Measurements from ENCODE around the gene FBLN1. TPM values are rescaled to one million over a fixed set of nuclear protein-coding genes. Genes with fewer than 3 reads are reported as not detected.

The FBLN1 gene
- total RNA-seq, 1 experiment from 2014 or later: 183 TPM

DNA sequence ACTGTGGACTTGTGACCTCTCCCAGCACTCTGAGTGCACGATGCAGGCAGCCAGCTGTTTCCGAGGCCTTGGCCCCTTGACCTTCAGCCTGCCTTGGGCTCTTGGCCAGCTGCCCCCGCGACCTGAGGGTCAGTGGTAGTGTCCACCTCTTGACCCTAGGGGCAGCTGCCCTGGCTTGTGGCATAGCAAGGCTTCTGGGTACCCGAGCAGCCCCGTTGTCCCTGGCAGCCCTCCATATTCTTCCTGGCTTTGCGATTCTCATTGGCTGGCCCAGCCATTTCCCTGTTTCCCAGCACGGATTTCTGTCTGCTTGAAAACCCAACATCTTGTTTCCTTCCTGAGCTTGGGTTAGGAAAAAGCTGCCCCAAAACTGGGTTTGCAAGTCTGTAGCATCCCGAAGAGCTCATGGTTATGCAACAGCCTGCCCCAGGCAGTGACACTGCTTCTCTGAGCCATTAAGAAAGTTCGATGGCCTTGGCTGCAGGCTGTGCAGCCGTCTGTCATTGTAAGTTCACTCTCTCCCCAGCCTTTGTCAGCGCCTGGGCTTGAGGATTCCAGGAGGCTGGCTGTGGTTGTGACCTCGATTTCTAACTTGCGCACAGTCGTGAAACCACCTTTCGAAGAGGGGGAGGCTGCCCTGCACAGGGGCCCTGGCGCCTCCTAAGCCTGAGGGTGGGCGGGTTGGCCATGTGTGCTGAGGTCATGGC, 48.8 kb downstream of the FBLN1 start (continued):
- TF ChIP-seq, protein P1, sequence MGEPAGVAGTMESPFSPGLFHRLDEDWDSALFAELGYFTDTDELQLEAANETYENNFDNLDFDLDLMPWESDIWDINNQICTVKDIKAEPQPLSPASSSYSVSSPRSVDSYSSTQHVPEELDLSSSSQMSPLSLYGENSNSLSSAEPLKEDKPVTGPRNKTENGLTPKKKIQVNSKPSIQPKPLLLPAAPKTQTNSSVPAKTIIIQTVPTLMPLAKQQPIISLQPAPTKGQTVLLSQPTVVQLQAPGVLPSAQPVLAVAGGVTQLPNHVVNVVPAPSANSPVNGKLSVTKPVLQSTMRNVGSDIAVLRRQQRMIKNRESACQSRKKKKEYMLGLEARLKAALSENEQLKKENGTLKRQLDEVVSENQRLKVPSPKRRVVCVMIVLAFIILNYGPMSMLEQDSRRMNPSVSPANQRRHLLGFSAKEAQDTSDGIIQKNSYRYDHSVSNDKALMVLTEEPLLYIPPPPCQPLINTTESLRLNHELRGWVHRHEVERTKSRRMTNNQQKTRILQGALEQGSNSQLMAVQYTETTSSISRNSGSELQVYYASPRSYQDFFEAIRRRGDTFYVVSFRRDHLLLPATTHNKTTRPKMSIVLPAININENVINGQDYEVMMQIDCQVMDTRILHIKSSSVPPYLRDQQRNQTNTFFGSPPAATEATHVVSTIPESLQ (CRISPR knock-in tag; IDR thresholded peaks at IDR 0.05): no peak
- no peak for TF ChIP-seq ATF1 (CRISPR knock-in tag; IDR thresholded peaks at IDR 0.05)
- no peak for TF ChIP-seq USF1 (CRISPR knock-in tag; IDR thresholded peaks at IDR 0.05)
- TF ChIP-seq ESRRA (CRISPR knock-in tag; IDR thresholded peaks at IDR 0.05; ENCODE audit: borderline replicate concordance): no peak
- TF ChIP-seq ZNF416 (CRISPR knock-in tag; IDR thresholded peaks at IDR 0.05): no peak
- TF ChIP-seq, protein P2, sequence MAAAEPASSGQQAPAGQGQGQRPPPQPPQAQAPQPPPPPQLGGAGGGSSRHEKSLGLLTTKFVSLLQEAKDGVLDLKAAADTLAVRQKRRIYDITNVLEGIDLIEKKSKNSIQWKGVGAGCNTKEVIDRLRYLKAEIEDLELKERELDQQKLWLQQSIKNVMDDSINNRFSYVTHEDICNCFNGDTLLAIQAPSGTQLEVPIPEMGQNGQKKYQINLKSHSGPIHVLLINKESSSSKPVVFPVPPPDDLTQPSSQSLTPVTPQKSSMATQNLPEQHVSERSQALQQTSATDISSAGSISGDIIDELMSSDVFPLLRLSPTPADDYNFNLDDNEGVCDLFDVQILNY (CRISPR knock-in tag; IDR thresholded peaks at IDR 0.05): no peak
- TF ChIP-seq OVOL2 (CRISPR knock-in tag; IDR thresholded peaks at IDR 0.05; ENCODE audit: borderline replicate concordance): no peak

- peaks cover 10% of the 10 kb centered on the region for H3K4me1 Mint-ChIP-seq
- no peak overlapping the region for H3K4me3 Mint-ChIP-seq
- H3K27ac Mint-ChIP-seq: peak overlapping the region; percentile 45; the same call in 1 of the 2 replicates
- TF ChIP-seq ZNF232 (CRISPR knock-in tag; IDR thresholded peaks at IDR 0.05) (no peak), NFATC4 (CRISPR knock-in tag; IDR thresholded peaks at IDR 0.05) (no peak), ZBTB43 (CRISPR knock-in tag; IDR thresholded peaks at IDR 0.05) (no peak), ZNF416 (CRISPR knock-in tag; IDR thresholded peaks at IDR 0.05) (no peak), ZNF532 (CRISPR knock-in tag; IDR thresholded peaks at IDR 0.05; ENCODE audit: borderline replicate concordance) (no peak), FOXP1 (CRISPR knock-in tag; IDR thresholded peaks at IDR 0.05; ENCODE audit: borderline replicate concordance) (no peak), HMGA2 (CRISPR knock-in tag; IDR thresholded peaks at IDR 0.05) (no peak)
- ChIA-PET CTCF (interaction anchor here (0.6 to 2.3 kb wide), 5 partner anchors 12 to 359 kb away, joined by 3 to 10 read pairs (median 3); partner anchors contain the start of genes RIBC2 and SMC1B), POLR2A (interaction anchor here (0.6 kb wide), 1 partner anchor 34 kb away, joined by 4 read pairs; no protein-coding TSS in a partner anchor)
- H3K27me3 Mint-ChIP-seq (ENCODE audit: low read depth): no peaks in the 10 kb centered on the region
- H3K36me3 Mint-ChIP-seq: peaks cover 62% of the 10 kb centered on the region
- no peak for DNase-seq (ENCODE audit: low spot score)
- no peaks in the 10 kb centered on the region; the same call in 1 of the 2 replicates for H3K9me3 Mint-ChIP-seq
- ATAC-seq: peak; percentile 15
Observed at GRCh38 chr22:45552017-45552411, 49.3 kb downstream of the FBLN1 start.
